Thoracic aorta (tissue), 2 donors: Measurements from ENCODE around the gene SERPINA3. TPM values are rescaled to one million over a fixed set of nuclear protein-coding genes. Genes with fewer than 3 reads are reported as not detected.

Experiments
- ATAC-seq: fragments of 150-250 bp; one replicate; pipeline ENCODE4 v1.8.0; 2017; ENCODE audit warnings: low read depth; ENCODE audit not compliant: insufficient number of reproducible peaks, low FRiP score
- DNase-seq: peaks from one replicate; pipeline ENCODE4 v3.0.0-alpha.2; 2020; ENCODE audit warnings: low spot score
- H3K27ac ChIP-seq, 2 donors: fragments of 200-600 bp; sonication (generic); 1 replicate in 1 of 2; 2 replicates in 1 of 2; pipeline ENCODE4 v1.5.1; 2016; ENCODE audit warnings: mild to moderate bottlenecking in 2 of 2, moderate library complexity in 2 of 2
- H3K27me3 ChIP-seq: fragments of 200-600 bp; sonication (generic); replicated peaks from 2 replicates; pipeline ENCODE4 v1.6.0; 2016; ENCODE audit warnings: mild to moderate bottlenecking; ENCODE audit not compliant: insufficient read depth
- H3K36me3 ChIP-seq: fragments of 200-600 bp; sonication (generic); one replicate; pipeline ENCODE4 v1.5.1; 2016
- H3K4me1 ChIP-seq, 2 donors: fragments of 200-600 bp; sonication (generic); 1 replicate in 1 of 2; 2 replicates in 1 of 2; pipeline versions ENCODE4 v1.5.1 to v1.6.0; 2016; ENCODE audit warnings: low read depth in 2 of 2, mild to moderate bottlenecking in 1 of 2; ENCODE audit not compliant: control insufficient read depth in 1 of 2
- H3K4me3 ChIP-seq: fragments of 200-600 bp; sonication (generic); 2 replicates; pipeline ENCODE4 v1.5.1; 2016; ENCODE audit warnings: mild to moderate bottlenecking
- H3K9me3 ChIP-seq: fragments of 200-600 bp; sonication (generic); 2 replicates; pipeline ENCODE4 v1.5.1; 2016
- total RNA-seq, 2 donors: library from RNA; depleted of rRNA; stranded (reverse); fragments of >200 nt; gene quantifications; one replicate each; pipeline versions ENCODE4 v1.1.0 to v1.2.3, GENCODE V29; 2016
- TF ChIP-seq, protein P1 (sequence below): fragments of 200-600 bp; sonication (generic); IDR thresholded peaks from one replicate; pipeline ENCODE4 v1.5.1; 2019; ENCODE audit warnings: antibody characterized with exemption

Gene SERPINA3
- total RNA-seq, 2 donors from 2014 or later = 140 to 252 TPM

DNA sequence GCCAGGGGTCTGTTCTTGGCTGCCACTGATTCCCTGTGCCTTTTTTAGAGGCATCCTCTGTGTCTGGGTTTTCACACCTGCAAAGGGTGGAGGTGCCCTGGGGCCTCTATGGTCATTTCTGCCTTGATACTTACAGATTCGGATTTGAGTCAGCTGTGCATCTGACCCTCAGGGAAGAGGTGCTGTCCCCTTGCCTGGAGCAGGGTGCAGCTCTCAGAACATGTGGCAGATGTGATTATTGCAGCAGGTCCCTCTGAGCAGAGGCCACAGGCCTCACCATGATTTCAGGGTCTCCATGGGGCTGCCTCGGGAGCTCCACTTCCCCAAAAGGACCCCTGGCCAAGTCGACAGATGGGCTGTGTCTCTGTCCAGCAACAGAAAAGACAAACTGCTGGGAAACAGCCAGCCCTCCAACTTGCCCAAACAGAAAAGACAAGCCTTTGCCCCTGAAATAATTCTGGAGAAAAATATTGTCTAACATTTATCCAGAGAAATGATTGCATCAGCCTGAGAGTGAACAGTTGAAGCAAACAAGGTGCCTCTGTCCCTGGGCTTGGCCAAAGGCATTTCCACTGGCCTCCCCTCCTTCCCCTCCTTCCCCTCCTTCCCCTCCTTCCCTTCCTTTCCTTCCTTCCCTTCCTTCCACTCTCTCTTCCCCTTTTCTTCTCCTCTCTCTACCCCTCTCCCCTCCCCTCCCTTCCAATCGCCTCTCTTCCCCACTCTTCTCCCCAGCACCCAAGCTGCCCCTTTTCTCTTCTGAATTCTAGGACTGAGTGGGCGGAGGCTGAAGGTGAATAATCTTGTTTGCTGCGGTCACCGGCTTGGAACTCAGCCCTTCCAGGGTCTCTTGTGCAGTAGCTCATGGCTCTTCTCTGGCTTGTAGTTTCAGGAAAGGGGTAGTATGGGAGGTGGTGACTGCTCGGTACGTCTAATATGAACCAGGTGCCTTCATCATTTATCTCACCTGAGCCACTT, 676 bp downstream of the SERPINA3 start:
- no peak overlapping the region for H3K4me3 ChIP-seq

DNA sequence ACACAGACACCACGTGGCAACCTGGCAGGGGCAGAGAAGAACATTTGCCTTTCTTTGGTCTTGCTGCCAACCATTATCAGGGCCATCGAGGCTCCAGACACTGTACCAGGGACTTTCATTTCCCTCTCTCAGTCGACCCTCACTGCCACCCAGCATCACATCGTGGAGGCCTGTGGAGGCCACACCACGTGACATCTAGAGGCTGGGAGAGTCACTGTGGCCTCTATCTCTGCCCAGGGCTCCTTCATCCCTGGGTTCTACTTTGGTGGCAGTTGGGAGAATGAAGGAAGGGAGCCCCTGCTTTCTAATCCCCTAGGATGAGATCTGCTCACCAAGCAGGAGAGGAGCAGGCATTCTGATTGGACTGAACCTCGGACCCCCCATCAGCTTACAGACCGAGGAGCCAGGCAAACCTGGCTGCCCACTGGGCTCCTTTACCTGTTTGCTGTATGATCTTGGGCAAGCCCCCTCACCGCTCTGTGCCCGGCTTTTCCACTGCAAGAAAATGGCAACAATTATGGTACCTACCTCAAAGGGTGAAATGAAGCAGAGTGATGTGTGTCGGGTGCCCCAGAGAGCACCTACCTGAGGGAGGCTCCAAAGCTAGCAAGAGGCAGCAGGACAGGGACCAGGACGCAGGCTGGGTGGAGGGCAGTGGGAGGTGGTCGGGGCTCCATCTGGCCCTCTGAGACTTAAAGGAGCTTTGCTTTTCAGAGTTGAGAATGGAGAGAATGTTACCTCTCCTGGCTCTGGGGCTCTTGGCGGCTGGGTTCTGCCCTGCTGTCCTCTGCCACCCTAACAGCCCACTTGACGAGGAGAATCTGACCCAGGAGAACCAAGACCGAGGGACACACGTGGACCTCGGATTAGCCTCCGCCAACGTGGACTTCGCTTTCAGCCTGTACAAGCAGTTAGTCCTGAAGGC, 1.8 kb downstream of the SERPINA3 start:
- TF ChIP-seq, protein P1, sequence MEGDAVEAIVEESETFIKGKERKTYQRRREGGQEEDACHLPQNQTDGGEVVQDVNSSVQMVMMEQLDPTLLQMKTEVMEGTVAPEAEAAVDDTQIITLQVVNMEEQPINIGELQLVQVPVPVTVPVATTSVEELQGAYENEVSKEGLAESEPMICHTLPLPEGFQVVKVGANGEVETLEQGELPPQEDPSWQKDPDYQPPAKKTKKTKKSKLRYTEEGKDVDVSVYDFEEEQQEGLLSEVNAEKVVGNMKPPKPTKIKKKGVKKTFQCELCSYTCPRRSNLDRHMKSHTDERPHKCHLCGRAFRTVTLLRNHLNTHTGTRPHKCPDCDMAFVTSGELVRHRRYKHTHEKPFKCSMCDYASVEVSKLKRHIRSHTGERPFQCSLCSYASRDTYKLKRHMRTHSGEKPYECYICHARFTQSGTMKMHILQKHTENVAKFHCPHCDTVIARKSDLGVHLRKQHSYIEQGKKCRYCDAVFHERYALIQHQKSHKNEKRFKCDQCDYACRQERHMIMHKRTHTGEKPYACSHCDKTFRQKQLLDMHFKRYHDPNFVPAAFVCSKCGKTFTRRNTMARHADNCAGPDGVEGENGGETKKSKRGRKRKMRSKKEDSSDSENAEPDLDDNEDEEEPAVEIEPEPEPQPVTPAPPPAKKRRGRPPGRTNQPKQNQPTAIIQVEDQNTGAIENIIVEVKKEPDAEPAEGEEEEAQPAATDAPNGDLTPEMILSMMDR = no peak
- Histone ChIP-seq H3K36me3 (no peaks in the 10 kb centered on the region), H3K27me3 (no peaks in the 10 kb centered on the region), H3K9me3 (peaks cover 10% of the 10 kb centered on the region), H3K4me3 (no peak overlapping the region), H3K4me1 (no peaks in the 10 kb centered on the region), H3K27ac (no peak overlapping the region)
- ATAC-seq = no peak
- DNase-seq = no peak

More for the DNA sequence above, 676 bp downstream of the SERPINA3 start:
- H3K36me3 ChIP-seq = no peaks in the 10 kb centered on the region
- no peaks in the 10 kb centered on the region for H3K27me3 ChIP-seq
- TF ChIP-seq, protein P1 = no peak
- no peak for ATAC-seq
- no peaks in the 10 kb centered on the region for H3K4me1 ChIP-seq
- no peaks in the 10 kb centered on the region for H3K9me3 ChIP-seq
- no peak for DNase-seq
- no peak overlapping the region for H3K27ac ChIP-seq

DNA sequence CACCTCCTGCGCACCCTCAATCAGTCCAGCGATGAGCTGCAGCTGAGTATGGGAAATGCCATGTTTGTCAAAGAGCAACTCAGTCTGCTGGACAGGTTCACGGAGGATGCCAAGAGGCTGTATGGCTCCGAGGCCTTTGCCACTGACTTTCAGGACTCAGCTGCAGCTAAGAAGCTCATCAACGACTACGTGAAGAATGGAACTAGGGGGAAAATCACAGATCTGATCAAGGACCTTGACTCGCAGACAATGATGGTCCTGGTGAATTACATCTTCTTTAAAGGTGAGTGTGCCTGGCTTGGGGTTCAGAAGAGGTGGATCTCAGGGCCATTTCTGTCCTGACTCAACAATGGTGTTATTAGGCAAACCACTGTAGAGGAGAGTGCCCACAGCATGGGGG, 2.6 kb downstream of the SERPINA3 start:
- Histone ChIP-seq H3K27ac (no peak overlapping the region), H3K27me3 (no peaks in the 10 kb centered on the region), H3K9me3 (peaks cover 14% of the 10 kb centered on the region), H3K4me1 (no peaks in the 10 kb centered on the region), H3K4me3 (no peak overlapping the region), H3K36me3 (no peaks in the 10 kb centered on the region)
- DNase-seq (no peak), ATAC-seq (no peak)
- TF ChIP-seq, protein P1 = no peak

DNA sequence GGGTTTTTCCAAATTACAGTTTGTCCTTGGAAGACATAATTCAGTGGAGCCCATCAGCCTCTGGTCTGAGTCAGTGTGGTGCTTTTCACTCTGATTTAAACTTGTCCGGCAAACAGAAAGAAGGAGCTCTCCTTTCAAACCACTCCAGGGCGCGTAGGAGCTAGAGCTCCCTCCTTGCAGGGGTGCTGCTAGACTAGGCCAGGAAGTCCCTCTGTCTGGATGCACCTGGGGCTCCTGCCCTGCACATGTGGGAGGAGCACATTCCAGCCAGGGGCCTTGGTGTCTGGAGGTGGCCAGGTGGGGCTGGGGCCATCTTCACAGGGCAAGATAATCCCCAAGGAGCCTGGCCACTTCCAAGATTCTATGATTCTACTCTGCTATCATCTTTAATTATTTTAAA, 3.1 kb downstream of the SERPINA3 start:
- Histone ChIP-seq H3K4me3 (no peak overlapping the region), H3K36me3 (no peaks in the 10 kb centered on the region), H3K4me1 (no peaks in the 10 kb centered on the region), H3K9me3 (peaks cover 14% of the 10 kb centered on the region), H3K27ac (no peak overlapping the region), H3K27me3 (no peaks in the 10 kb centered on the region)
- ATAC-seq (no peak), DNase-seq (no peak)
- TF ChIP-seq, protein P1 = no peak
